Thyroid gland (tissue), 4 donors: Measurements from ENCODE around the gene GNG7. TPM values are rescaled to one million over a fixed set of nuclear protein-coding genes. Genes with fewer than 3 reads are reported as not detected.
"Not testable (repeated sequence)": the region's sequence is repeated elsewhere in the genome, so short reads cannot be mapped to it uniquely, and the experiment has no call there.

Experiments
- DNase-seq, 2 donors: peaks; one replicate each; pipeline ENCODE4 v3.0.0-alpha.2; 2019
- H3K27ac ChIP-seq, 3 donors: fragments of 200-600 bp; sonication (generic); 1 replicate in 2 of 3; 2 replicates in 1 of 3; pipeline ENCODE4 v1.5.1; 2016 to 2019; ENCODE audit warnings: mild to moderate bottlenecking in 1 of 3, moderate library complexity in 1 of 3
- H3K27me3 ChIP-seq: fragments of 200-600 bp; sonication (generic); one replicate; pipeline ENCODE4 v1.5.1; 2019
- H3K36me3 ChIP-seq, 2 donors: fragments of 200-600 bp; sonication (generic); one replicate each; pipeline ENCODE4 v1.5.1; 2016 to 2019
- H3K4me1 ChIP-seq, 2 donors: fragments of 200-600 bp; sonication (generic); one replicate each; pipeline ENCODE4 v1.5.1; 2017 to 2019
- H3K4me3 ChIP-seq, 3 donors: fragments of 200-600 bp; sonication (generic); replicated peaks in 1 of 3; 1 replicate in 2 of 3; 2 replicates in 1 of 3; pipeline ENCODE4 v1.5.1; 2016; ENCODE audit warnings: mild to moderate bottlenecking in 1 of 3
- H3K9me3 ChIP-seq: fragments of 200-600 bp; sonication (generic); one replicate; pipeline ENCODE4 v1.5.1; 2017
- CTCF ChIP-seq, 6 experiments: fragments of 200-600 bp in 3 of 6; fragments of 450-650 bp in 3 of 6; sonication (generic) in 3 of 6; IDR thresholded peaks; one replicate each; pipeline ENCODE4 v1.5.1; 2016 to 2019; ENCODE audit warnings: antibody characterized with exemption in 6 of 6, mild to moderate bottlenecking in 2 of 6, inconsistent platforms in 1 of 6, moderate library complexity in 1 of 6
- POLR2A ChIP-seq, 2 donors: fragments of 450-650 bp; IDR thresholded peaks; one replicate each; pipeline ENCODE4 v1.6.1; 2017; ENCODE audit warnings: antibody characterized with exemption in 2 of 2, mild to moderate bottlenecking in 2 of 2, moderate library complexity in 1 of 2
- WGBS, 2 donors: methylation state at CpG; one replicate each; pipeline ENCODE4 v1.1.5; 2017; 5-methylcytosine and 5-hydroxymethylcytosine counted together
- intact Hi-C: fragments of 100-400 bp; cut with DNase I; formaldehyde crosslinking; loops from one replicate; pipeline ENCODE4 v1.15.1; 2023
- total RNA-seq, 4 donors: library from RNA; depleted of rRNA; stranded (reverse); fragments of >200 nt; gene quantifications; one replicate each; pipeline ENCODE4 v1.2.3, GENCODE V29; 2016

GNG7 gene
- total RNA-seq, 4 donors from 2014 or later = 3.8 to 6.9 (median 5.6) TPM

- intact Hi-C loops = no loop called here
- TF ChIP-seq CTCF (IDR thresholded peaks at IDR 0.05) (no peak), POLR2A (IDR thresholded peaks at IDR 0.05) (no peak)
- Histone ChIP-seq H3K9me3 (no peaks in the 10 kb centered on the region), H3K27ac (no peak overlapping the region), H3K4me1 (peaks cover 12 to 30% of the 10 kb centered on the region in 2 donors), H3K36me3 (no peaks in the 10 kb centered on the region), H3K4me3 (no peak overlapping the region), H3K27me3 (no peaks in the 10 kb centered on the region)
- DNase-seq = no peak
- WGBS, 2 donors = 90% methylated on average over 12 to 18 of the region's 19 CpGs
Measured at GRCh38 chr19:2573916-2574315, 128.6 kb downstream of the GNG7 start.

GRCh38 chr19:2572152-2572551, 130.3 kb downstream of the GNG7 start:
- H3K36me3 ChIP-seq, H3K4me3 ChIP-seq, H3K27me3 ChIP-seq, H3K9me3 ChIP-seq, intact Hi-C loops, DNase-seq: not testable (repeated sequence)
- 50 to 52% methylated on average over 12 of the region's 12 CpGs for WGBS, 2 donors
- Histone ChIP-seq H3K27ac (peak overlapping the region in 2 of 3 donors; percentile 23 to 41), H3K4me1 (peaks cover 0 to 15% of the 10 kb centered on the region in 2 donors)

DNA sequence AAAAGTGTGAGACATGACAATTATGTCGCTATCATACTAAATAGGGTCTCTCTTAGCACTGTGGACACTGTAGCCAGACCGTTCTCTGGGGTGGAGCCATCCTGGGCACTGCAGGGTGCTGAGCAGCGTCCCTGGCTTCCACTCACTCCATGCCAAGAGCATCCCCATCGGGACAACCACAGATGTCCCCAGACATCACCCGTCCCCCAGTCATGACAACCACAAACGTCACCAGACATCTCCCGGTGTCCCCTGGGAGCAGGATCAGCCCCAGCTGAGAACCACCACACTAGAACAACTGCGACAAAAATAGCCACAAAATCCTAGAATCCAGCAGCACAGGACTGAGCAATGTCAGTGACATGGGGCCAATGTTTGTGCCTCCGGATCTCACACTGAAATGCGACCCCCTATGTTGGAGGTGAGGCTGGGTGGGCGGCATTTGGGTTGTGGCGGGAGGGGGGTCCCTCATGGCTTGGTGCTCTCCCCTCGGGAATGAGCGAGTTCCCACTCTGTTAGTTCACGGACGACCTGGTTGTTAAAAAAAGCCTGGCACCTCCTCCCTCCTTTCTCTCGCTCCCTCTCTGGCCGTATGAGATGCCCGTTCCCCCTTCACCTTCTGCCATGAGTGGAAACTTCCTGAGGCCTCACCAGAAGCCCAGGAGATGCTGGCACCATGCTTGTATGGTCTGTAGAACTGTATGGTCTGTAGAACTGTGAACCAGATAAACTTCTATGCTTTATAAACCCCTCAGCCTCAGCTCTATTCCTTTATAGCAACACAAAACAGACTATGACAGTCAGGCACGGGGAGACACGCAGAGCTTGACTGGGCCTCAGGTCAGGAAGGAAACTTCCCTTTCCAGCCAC, 132.7 kb downstream of the GNG7 start:
- no peak overlapping the region for H3K4me3 ChIP-seq
- TF ChIP-seq POLR2A (IDR thresholded peaks at IDR 0.05) (no peak), CTCF (IDR thresholded peaks at IDR 0.05) (no peak)
- H3K4me1 ChIP-seq = no peaks in the 10 kb centered on the region
- no peak for DNase-seq
- no peaks in the 10 kb centered on the region for H3K9me3 ChIP-seq
- 85 to 92% methylated on average over 19 to 20 of the region's 21 CpGs for WGBS, 2 donors
- no peaks in the 10 kb centered on the region for H3K36me3 ChIP-seq
- no peak overlapping the region for H3K27ac ChIP-seq
- H3K27me3 ChIP-seq = no peaks in the 10 kb centered on the region
- intact Hi-C loops = no loop called here

DNA sequence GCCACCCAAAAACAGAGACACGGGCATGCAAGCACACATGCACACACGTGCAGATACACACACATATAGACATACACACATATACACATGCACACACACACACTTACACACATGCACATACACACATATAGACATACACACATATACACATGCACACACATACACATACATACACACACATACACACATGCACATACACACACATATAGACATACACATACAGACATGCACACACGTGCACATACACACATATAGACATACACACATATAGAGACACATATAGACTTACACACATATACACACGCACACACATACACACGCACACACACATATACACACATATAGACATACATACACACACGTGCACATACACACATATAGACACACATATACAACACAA, 134.5 kb downstream of the GNG7 start:
- Histone ChIP-seq H3K9me3 (no peaks in the 10 kb centered on the region), H3K27me3 (no peaks in the 10 kb centered on the region), H3K4me3 (no peak overlapping the region), H3K27ac (no peak overlapping the region), H3K4me1 (no peaks in the 10 kb centered on the region), H3K36me3 (no peaks in the 10 kb centered on the region)
- no peak for DNase-seq
- TF ChIP-seq CTCF (IDR thresholded peaks at IDR 0.05) (no peak), POLR2A (IDR thresholded peaks at IDR 0.05) (no peak)
- 67 to 72% methylated on average over 6 of the region's 6 CpGs for WGBS, 2 donors
- intact Hi-C loops = no loop called here

- H3K4me3 ChIP-seq = no peak overlapping the region
- 81 to 84% methylated on average over 12 to 14 of the region's 17 CpGs for WGBS, 2 donors
- peak in 1 of 2 donors; percentile 39 for DNase-seq
- intact Hi-C loops = no loop called here
- no peaks in the 10 kb centered on the region for H3K4me1 ChIP-seq
- peak overlapping the region in 1 of 3 donors; percentile 46 for H3K27ac ChIP-seq
- no peaks in the 10 kb centered on the region for H3K9me3 ChIP-seq
- H3K27me3 ChIP-seq = no peaks in the 10 kb centered on the region
- TF ChIP-seq POLR2A (IDR thresholded peaks at IDR 0.05) (no peak), CTCF (IDR thresholded peaks at IDR 0.05) (no peak)
- H3K36me3 ChIP-seq = no peaks in the 10 kb centered on the region
Measured at GRCh38 chr19:2567580-2567979, 134.9 kb downstream of the GNG7 start.

DNA sequence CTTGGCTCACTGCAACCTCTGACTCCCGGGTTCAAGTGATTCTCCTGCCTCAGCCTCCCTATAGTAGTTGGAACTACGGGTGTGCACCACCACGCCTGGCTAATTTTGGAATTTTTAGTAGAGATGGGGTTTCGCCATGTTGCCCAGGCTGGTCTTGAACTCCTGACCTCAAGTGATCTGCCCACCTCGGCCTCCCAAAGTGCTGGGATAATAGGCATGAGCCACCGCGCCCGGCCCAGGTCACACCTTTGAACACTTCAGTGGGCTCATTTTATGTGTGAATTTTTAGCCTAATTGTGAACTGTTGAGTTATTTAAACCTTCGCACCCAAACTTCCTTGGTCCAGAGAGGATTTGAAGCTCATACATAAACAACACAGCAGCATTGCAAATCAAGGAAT, 138.9 kb downstream of the GNG7 start:
- H3K4me3 ChIP-seq, H3K27ac ChIP-seq, H3K36me3 ChIP-seq, DNase-seq, H3K4me1 ChIP-seq, H3K27me3 ChIP-seq, intact Hi-C loops, H3K9me3 ChIP-seq: not testable (repeated sequence)
- WGBS, 2 donors = 87 to 93% methylated on average over 9 of the region's 9 CpGs
